Lower leg skin (tissue), 4 donors: Measurements from ENCODE around the gene IPO13. TPM values are rescaled to one million over a fixed set of nuclear protein-coding genes. Genes with fewer than 3 reads are reported as not detected.

Experiments
- DNase-seq, 2 donors: peaks; one replicate each; pipeline ENCODE4 v3.0.0-alpha.2; 2019; ENCODE audit warnings: low spot score in 2 of 2
- H3K4me3 ChIP-seq: fragments of 200-600 bp; sonication (generic); 2 replicates; pipeline ENCODE4 v1.5.1; 2017; ENCODE audit warnings: mild to moderate bottlenecking, low read depth; ENCODE audit not compliant: poor library complexity, severe bottlenecking
- POLR2A ChIP-seq, 2 donors: fragments of 450-650 bp; IDR thresholded peaks; one replicate each; pipeline ENCODE4 v1.6.1; 2016 to 2017; ENCODE audit warnings: antibody characterized with exemption in 2 of 2, mild to moderate bottlenecking in 1 of 2, moderate library complexity in 1 of 2
- WGBS, 2 donors: methylation state at CpG; one replicate each; pipeline ENCODE4 v1.1.5; 2018; 5-methylcytosine and 5-hydroxymethylcytosine counted together
- intact Hi-C: fragments of 100-400 bp; cut with DNase I; formaldehyde crosslinking; loops from one replicate; pipeline ENCODE4 v1.15.0; 2023; ENCODE audit warnings: low total_unique reads
- total RNA-seq, 4 donors: library from RNA; depleted of rRNA; stranded (reverse); fragments of >200 nt; gene quantifications; one replicate each; pipeline ENCODE4 v1.1.0, GENCODE V29; 2016
- TF ChIP-seq, protein P1 (sequence below), 3 donors: fragments of 450-650 bp; IDR thresholded peaks; one replicate each; pipeline ENCODE4 v1.5.1; 2016; ENCODE audit warnings: antibody characterized with exemption in 3 of 3, mild to moderate bottlenecking in 3 of 3, moderate library complexity in 2 of 3

Gene IPO13
- total RNA-seq, 4 donors from 2014 or later, result 14.6 to 24.1 (median 18.2) TPM

DNA sequence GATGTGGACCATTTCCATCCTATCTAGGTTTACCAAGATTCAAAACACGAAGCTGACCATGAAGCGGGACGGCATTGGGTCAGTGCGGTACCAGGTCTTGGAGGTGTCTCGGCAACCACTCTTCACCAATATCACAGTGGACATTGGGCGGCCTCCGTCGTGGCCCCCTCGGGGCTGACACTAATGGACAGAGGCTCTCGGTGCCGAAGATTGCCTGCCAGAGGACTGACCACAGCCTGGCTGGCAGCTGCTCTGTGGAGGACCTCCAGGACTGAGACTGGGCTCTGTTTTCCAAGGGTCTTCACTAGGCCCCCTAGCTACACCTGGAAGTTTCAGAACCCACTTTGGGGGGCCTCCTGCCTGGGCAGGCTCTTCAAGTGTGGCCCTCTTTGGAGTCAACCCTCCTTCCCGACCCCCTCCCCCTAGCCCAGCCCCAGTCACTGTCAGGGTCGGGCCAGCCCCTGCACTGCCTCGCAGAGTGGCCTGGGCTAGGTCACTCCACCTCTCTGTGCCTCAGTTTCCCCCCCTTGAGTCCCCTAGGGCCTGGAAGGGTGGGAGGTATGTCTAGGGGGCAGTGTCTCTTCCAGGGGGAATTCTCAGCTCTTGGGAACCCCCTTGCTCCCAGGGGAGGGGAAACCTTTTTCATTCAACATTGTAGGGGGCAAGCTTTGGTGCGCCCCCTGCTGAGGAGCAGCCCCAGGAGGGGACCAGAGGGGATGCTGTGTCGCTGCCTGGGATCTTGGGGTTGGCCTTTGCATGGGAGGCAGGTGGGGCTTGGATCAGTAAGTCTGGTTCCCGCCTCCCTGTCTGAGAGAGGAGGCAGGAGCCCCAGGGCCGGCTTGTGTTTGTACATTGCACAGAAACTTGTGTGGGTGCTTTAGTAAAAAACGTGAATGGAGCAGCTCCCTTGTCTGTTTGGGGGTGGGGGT, 43.8 kb downstream of the IPO13 start:
- intact Hi-C loops, result no loop called here
- no peak for DNase-seq
- 67 to 74% methylated on average over 19 of the region's 19 CpGs for WGBS, 2 donors
- H3K4me3 ChIP-seq, result peak overlapping the region; percentile 26
- TF ChIP-seq, protein P1, sequence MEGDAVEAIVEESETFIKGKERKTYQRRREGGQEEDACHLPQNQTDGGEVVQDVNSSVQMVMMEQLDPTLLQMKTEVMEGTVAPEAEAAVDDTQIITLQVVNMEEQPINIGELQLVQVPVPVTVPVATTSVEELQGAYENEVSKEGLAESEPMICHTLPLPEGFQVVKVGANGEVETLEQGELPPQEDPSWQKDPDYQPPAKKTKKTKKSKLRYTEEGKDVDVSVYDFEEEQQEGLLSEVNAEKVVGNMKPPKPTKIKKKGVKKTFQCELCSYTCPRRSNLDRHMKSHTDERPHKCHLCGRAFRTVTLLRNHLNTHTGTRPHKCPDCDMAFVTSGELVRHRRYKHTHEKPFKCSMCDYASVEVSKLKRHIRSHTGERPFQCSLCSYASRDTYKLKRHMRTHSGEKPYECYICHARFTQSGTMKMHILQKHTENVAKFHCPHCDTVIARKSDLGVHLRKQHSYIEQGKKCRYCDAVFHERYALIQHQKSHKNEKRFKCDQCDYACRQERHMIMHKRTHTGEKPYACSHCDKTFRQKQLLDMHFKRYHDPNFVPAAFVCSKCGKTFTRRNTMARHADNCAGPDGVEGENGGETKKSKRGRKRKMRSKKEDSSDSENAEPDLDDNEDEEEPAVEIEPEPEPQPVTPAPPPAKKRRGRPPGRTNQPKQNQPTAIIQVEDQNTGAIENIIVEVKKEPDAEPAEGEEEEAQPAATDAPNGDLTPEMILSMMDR (IDR thresholded peaks at IDR 0.05), result no peak
- no peak for TF ChIP-seq POLR2A (IDR thresholded peaks at IDR 0.05)

DNA sequence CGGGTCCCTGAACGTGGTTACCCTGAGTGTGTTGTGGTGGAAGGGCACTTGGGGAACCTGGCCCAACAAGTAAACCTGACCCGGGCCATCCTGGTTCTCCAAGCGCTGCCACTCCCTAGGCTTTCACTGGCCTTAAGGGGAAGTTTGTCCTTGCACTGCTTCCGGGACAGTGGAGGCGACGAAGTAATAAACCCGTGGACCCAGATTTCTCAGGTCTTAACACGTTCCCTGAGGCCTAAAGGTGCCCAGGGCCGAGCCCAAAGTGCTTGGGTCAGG, 44.4 kb downstream of the IPO13 start:
- intact Hi-C loops, result no loop called here
- TF ChIP-seq POLR2A (IDR thresholded peaks at IDR 0.05), result no peak
- TF ChIP-seq, protein P1 (IDR thresholded peaks at IDR 0.05), result no peak
- H3K4me3 ChIP-seq, result peak overlapping the region; percentile 26
- WGBS, 2 donors, result 1% methylated on average over 10 of the region's 10 CpGs
- DNase-seq, result no peak

DNA sequence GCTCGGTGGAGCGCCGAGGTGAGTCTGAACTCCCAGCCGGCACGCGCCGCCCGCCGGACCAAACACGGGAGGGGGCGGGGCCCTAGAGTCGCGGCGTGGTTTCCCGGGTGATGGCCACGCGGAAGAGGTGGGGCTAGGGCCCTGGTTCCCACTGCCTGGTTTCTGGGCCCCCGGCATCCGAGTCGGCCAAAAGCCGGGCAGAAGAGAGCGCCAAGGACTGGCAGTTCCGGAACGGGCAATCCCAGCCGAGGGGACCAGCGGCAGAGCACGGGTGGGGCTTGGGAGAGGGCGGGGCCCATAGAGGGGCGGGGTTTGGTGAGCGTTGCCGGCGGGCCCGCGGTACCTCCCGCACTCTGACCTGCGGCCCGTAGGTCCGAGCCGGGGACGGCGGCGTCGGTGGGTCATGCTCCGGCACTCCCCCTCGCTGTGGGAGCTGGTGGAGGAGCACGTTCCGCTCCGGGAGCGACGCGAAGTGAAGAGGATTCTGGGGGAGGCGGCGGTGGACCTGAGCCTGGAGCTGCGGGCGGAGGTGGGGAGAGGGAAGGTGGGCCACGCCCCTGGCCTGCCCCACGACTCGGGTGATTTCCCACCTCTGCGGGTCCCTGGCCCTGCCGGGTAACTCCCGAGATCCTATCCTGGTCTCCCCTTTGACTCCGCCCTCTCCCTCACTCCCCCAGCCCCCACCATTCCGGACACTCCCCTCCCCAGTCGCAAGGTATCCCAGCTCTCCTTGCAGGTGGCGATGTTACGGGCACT, 44.9 kb downstream of the IPO13 start, which contains the start of gene CCDC24:
Gene CCDC24 (plus strand): TSS at position 124 of the 756 bp plus-strand sequence. CDS start 280 bp downstream, at position 404.
- peak within 1 kb of the TSS; percentile 26 for H3K4me3 ChIP-seq
- WGBS, 2 donors, result 0 to 3% methylated on average over 26 to 64 of the region's 66 CpGs
- TF ChIP-seq, protein P1 (IDR thresholded peaks at IDR 0.05), result no peak
- TF ChIP-seq POLR2A (IDR thresholded peaks at IDR 0.05), result no peak
- DNase-seq, result peak; percentile 76 to 97
- intact Hi-C loops, result no loop called here

DNA sequence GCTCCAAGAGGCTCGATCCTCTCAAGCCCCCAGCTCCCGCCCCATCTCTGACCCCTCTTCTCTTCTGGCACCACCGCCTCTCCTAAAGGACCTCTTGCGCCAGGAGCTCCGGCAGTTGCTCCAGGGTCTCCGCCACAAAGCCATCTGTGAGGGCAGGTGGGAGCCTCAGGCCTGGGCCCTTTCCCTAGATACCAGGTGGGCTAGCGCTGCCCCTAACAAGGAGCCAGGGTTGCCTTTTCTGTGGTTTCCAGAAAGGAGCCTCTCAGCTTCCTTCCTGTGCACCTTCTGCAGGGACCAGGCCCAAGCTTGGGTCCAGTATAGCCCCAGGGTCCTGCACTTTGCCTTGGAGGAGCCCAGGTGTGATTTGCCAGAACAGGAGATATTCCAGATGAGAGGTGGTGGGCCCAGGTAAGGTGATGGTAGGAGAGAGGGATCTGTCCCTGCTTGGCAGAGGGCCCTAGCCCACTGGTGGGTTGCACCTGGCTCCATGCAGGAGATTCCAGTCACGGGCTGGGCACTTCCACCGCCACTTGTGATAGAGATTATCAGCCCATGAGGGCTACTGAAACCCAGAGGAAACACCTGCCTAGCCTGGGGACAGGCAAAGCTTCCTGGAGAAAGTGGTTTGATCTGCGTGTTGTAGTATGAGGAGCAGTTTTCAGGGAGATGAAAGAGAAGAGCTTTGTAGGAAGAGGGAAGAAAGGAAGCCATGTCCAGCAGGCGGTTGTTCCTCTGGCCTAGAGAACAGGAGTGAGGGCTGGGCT, 45.7 kb downstream of the IPO13 start:
- no peak for DNase-seq

More for the DNA sequence above, 45.7 kb downstream of the IPO13 start:
- no peak overlapping the region for H3K4me3 ChIP-seq
- intact Hi-C loops, result no loop called here
- 44 to 46% methylated on average over 11 of the region's 11 CpGs for WGBS, 2 donors
- TF ChIP-seq, protein P1 (IDR thresholded peaks at IDR 0.05), result no peak
- no peak for TF ChIP-seq POLR2A (IDR thresholded peaks at IDR 0.05)
